GM18498 (cell line): ENCODE results near the gene FNDC3B.

Experiments used
- ATAC-seq: cut with Tn5 transposase; IDR thresholded peaks from one replicate; pipeline ENCODE4 v1.9.1; 2021; ENCODE audit warnings: mild to moderate bottlenecking, moderate library complexity; ENCODE audit not compliant: unreplicated experiment

Gene FNDC3B

DNA sequence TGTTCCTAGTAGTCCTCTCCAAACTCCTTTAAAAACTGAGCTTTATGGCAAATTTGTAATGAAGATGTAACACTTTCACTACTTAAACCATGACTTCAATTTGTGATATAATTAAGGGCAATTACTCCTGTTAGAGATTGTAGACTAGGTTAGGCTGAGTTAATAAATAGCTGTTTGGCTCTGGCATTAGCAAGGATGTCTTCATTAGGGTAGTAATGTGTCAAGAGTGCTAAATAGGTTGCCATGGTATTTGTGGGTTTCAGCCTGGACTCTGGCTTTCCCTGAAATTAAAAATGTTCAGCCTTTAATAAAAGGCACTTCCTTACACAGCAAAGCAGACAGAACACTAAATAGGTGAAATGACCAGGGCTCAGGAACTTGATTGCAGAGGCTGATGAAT, 337.0 kb downstream of the FNDC3B start:
- ATAC-seq: no peak

GRCh38 chr3:172376881-172377280, 337.5 kb downstream of the FNDC3B start:
- no peak for ATAC-seq

DNA sequence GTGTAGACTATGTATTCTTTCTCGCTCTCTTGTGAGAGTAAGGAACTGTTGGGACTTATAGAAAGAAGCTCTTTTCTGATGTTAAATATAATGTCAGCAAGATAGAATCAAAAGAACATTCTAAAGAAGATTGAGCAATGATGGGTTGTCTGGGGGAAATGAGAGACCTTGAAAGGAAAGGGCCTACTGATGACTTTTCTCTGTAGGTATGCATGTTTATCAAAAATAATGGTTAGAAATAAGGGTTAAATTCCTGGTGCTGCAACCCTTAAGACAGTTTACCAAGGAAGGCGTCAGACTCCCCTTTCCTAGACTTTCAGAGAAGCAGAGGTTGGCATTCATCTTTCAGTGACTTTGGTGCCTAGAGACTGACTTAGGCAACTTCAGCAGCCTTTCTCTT, 339.1 kb downstream of the FNDC3B start:
- no peak for ATAC-seq

DNA sequence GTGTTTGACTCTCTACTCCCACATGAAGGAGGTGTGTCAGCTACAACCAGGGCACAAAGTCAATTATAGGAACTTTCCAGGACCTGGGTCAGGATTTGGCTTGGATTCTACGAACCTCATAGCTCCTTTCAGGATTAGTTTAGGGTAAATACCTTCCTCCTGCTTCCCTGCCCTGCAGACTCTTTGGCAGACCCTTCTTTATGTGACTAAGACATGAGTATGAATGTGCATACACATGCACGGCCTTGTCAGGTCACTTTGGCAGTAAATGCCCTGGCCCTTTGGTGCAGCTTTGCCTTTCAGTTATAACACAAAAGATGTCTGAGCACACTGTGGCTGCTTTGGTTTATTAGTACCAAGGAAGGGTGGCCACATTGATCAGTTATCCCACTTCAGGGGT, 340.0 kb downstream of the FNDC3B start:
- ATAC-seq: no peak

- ATAC-seq: no peak
Measured at GRCh38 chr3:172380632-172381031, 341.3 kb downstream of the FNDC3B start.

DNA sequence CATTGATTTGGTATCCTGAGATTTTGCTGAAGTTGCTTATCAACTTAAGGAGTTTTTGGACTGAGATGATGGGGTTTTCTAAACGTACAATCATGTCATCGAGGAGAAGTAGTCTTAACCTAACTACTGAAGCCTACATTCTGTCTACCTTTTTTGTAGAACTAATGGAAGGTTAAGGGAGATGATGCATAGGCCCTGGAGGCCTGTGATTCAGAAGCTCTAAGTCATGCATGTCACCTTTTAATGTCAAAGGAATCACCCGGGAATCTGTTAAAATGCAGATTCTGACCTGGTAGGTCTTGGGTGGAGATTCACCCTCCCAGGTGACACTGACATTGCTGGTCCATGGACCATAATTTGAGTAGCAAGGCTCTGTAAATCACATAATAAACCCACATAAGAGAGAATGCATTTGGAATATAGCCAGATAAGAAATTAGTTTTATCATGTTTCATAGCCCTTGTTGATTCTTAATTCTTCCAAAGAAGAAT, 344.0 kb downstream of the FNDC3B start:
- no peak for ATAC-seq

GRCh38 chr3:172384836-172385235, 345.5 kb downstream of the FNDC3B start:
- no peak for ATAC-seq

- no peak for ATAC-seq
Measured at GRCh38 chr3:172387728-172388127, 348.4 kb downstream of the FNDC3B start.

- ATAC-seq: no peak
Measured at GRCh38 chr3:172388412-172389078, 349.2 kb downstream of the FNDC3B start.

GRCh38 chr3:172390792-172391191, 351.4 kb downstream of the FNDC3B start:
- no peak for ATAC-seq

DNA sequence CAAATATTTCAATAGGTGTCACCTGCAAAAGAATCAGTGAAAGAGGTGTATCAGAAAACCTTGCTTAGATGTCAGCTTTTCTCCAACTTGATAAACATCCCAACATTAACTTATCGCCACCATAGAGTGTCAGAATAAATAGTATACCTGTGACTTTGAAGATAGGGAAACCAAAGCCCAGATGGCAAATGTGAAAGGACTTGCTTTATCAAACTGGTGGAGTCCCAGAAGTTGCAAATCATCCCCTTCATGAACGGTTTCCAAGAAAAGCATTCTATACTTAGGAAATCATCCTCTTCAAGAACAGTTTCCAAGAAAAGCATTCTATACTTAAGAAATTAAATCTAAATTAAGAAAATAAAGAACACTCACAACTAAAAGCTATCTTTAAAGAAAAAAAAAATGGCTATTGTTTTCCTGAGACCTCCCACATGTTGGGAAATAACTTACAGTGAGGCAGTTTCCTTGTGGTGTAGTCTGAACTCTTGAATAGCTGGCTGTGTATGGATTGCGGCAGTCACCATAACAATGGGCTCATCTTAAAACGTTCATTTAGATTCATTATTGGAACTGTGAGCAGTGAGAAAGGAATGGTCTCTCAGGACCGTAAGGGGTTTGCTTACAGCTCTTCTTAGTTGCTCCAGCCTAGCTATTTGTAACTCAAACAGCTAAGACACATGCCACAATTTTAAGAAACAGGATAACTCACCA, 352.4 kb downstream of the FNDC3B start:
- no peak for ATAC-seq

- no peak for ATAC-seq
Measured at GRCh38 chr3:172394692-172395091, 355.3 kb downstream of the FNDC3B start.

DNA sequence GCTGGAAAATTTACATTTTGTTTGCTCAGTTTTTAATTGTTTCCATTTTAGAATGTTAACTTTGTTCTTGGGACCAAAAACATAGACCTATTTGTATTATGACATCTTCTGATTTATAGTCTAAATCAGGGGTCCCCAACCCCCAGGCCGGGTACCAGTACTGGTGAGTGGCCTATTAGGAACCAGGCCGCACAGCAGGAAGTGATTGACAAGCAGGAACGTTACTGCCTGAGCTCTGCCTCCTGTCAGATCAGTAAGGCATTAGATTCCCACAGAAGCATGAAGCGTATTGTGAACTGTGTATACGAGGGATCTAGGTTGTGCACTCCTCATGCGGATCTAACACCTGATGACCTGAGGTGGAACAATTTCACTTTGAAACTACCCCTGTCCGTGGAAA, 357.0 kb downstream of the FNDC3B start:
- ATAC-seq: no peak

DNA sequence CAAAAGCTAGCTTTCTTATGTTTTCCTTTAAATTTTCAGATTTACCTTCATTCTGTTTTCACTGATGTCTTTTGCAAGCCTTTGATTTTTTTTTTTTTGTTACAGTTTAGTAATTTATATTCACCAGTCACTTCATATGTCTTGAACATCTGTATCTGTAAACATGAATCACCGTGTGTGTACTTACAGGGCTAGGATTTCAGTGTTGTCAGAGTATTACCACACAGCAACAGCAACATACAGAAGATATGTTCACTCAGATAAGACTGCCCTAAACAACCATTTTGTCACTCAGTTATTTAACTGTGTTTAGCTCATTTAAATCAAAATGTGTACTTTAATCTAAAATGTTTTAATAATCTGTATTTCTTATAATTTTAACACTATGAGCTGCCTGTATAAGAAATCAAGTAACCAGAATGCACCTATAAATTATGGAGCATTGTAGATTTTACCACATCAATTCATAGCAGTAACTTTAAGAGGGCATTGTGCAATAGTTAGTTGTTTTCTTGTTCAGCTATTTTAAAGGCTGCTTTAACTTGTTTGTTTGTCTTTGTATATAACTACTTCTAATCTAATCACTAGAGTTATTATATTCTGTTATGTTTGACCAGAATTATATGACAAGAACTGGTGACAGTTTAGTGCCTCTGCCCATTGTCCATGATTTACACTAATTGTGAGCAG, 358.5 kb downstream of the FNDC3B start:
- no peak for ATAC-seq

DNA sequence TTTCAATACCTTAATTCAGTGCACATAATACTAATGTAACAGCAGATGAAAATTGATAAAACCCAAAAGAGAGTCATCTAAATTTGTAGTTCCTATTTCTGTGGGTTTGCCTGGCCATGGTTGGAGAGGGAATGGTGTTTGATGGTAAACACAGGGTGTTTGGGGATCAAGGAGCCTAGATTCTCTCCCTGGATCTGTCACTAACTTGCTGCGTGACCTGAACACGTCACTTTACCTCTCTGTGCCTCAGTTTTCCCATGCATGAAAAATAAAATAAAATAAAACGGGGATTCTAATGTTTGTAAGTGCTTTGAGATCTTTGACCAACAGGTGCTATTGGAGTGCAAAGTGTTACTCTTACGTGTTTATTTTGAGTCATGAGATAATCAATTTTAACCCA, 359.1 kb downstream of the FNDC3B start:
- ATAC-seq: no peak

GRCh38 chr3:172402090-172402489, 362.7 kb downstream of the FNDC3B start:
- no peak for ATAC-seq

DNA sequence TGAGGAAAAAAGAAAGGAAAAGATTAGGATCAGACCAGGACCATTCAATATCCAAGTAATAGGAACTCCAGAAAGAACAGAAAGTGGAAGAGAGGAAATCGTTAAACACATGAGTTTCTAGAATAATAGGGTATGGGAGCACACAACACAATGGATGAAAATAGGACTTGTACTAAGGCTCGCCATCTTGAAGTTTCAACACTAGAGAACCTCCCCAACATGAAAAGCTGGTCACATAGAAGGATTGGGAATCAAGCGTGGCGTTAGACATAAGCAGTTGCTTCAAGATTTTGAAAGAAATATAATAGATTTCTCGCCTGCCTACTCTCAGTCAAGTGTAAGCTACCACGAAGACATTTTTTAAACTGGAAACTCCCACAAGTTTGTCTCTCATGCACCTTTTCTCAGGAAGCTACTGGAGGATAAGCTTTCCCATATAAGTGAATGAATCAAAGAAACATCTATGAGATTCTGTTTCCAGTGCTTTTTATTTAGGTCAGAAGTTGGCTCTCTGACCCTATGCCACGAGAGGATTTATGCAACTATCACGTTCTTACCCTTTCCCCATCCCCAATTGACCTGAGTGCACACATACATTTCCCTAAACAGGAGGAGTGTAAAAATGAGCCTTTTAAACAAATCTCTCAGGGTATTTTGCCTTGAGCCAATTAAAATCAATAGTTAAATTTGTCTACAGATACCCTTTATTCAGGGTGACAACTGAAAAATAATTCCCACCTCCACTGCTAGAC, 363.7 kb downstream of the FNDC3B start:
- ATAC-seq: no peak

- ATAC-seq: no peak
Measured at GRCh38 chr3:172404237-172404962, 365.0 kb downstream of the FNDC3B start.

DNA sequence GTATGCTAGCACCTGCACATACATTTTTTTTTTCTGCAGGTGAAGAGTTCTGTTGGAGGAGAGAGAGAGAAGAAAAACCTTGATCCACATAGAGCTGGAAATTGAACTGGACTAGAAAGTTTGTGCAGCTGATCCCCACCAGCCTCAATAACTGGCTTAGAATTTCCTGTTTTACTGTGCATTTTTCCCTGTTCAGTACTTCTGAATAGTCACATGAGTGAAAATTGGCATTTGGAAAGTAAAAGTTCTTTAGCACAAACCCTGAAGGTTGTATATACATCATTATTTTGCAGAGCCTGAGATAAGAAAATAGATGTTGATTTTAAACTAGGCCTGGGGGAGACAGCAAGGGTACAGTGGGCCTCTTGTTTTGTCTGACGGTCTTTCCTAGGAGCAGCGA, 366.5 kb downstream of the FNDC3B start:
- ATAC-seq: no peak

GRCh38 chr3:172407872-172408271, 368.5 kb downstream of the FNDC3B start:
- ATAC-seq: no peak
